Metanephros (tissue), 2 donors: ENCODE measurements around the gene CAB39. TPM values are rescaled to one million over a fixed set of nuclear protein-coding genes. Genes with fewer than 3 reads are reported as not detected.

ENCODE experiments used
- small RNA-seq: library from RNA; depleted of rRNA; stranded (forward); fragments of <200 nt; gene quantifications from one replicate; pipeline ENCODE3, GENCODE V24; 2014; ENCODE audit warnings: low replicate concordance
- total RNA-seq: library from RNA; depleted of rRNA; stranded (reverse); fragments of >200 nt; gene quantifications from one replicate; pipeline ENCODE4 v1.2.3, GENCODE V29; 2014

The CAB39 gene
- total RNA-seq: 84.5 TPM

DNA sequence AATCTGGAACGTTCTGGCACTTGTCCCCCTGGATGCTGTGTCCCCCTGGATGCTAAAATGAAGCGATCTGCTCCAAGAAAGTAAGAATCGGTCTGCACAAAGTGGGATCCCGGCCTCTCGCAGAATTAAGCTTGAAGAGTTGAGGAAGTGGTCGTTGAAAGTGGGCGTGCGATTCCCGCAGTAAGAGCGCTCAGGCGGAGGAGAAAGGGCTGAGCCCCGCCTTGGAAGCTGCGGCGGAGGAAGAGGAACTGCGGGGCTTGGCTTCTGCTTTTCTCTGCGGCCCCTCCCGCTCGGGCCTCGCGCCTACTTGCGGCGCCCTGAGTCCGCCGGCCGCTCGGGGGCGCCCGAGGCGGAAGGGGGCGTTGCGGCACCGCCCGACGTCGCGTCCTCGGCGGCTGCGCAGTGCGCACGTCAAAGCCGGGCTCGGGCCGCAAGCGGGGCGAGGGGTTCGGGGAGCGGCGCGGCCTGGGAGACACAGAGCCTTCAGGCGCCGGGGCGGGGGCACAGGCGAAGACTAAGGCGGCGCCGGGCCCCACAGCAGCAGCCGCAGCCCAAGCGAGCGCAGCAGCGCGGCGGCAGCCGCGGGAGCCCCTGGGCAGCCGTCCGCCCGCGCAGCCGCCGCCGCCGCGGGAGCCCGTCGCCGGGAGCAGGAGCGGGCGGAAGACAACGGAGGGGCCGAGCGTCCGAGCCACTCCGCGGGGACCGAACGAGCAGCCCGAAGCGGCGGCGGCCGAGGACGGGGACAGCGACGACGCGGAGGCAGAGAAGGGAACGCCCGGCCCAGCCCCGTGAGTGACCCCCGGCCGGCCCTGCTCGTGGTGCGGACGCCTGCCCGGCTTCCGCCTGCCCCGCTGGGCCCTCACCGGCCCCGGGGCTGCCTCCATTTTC lies at the start of gene CAB39:
CAB39 (plus strand) TSS at position 400 of the 888 bp plus-strand sequence. CDS start 47,160 bp downstream, outside the sequence.

DNA sequence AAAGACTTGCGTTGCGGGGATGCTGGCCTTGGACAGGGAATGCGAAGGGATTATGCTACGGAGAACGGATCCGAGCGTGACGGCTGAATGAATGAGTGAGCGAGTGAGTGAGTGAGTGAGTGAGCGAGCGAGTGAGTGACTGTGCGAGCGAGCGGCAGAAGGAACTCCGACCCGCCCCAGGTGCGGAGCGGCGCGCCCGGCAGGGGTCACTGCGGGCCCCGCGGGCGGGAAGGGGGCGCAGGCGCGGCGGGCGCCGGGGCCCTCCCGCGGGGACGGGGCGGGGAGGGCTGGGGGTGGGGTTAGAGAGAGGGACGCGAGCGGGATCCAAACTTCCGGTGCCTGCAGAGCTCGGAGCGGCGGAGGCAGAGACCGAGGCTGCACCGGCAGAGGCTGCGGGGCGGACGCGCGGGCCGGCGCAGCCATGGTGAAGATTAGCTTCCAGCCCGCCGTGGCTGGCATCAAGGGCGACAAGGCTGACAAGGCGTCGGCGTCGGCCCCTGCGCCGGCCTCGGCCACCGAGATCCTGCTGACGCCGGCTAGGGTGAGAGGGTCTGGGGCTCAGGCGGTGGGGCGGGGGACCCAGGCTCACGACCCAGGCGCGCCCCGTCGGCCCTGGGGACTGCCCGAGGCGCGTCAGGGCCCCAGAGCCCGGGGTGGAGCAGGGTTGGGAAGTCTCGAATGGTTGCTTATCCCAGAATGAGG lies 152.1 kb downstream of the CAB39 start, which contains the start of gene ITM2C:
ITM2C (plus strand) TSS at position 338 of the 702 bp plus-strand sequence; CDS start at position 422, 84 bp downstream.

Small RNAs within 50 kb of the gene (small RNA-seq; reads per million reads assigned to genes)
- gene BANF1P3 (0.14 reads per million), gene RNU6-268P (not detected)

Other genes with a start within 250 kb of the CAB39 start
- gene ITM2C, start 152.1 kb downstream of the CAB39 start, total RNA-seq: 468 TPM
- 0.18 TPM for gene GPR55, start 212.4 kb downstream of the CAB39 start, total RNA-seq